Activated naive CD8-positive, alpha-beta T cell treated with anti-CD3 and anti-CD28 coated beads, Interleukin-2, amount 50 U/mL, for 16 hours (primary cell): ENCODE results near the gene C16orf54.
A peak's percentile ranks its signal among the peaks of the same experiment; 100 is the strongest.
"Not testable (repeated sequence)": the region's sequence is repeated elsewhere in the genome, so short reads cannot be mapped to it uniquely, and the experiment has no call there.

Experiments used
- DNase-seq: peaks from one replicate; pipeline ENCODE4 v3.0.0-alpha.2; 2020; ENCODE audit warnings: low read depth, low spot score

C16orf54 gene

DNA sequence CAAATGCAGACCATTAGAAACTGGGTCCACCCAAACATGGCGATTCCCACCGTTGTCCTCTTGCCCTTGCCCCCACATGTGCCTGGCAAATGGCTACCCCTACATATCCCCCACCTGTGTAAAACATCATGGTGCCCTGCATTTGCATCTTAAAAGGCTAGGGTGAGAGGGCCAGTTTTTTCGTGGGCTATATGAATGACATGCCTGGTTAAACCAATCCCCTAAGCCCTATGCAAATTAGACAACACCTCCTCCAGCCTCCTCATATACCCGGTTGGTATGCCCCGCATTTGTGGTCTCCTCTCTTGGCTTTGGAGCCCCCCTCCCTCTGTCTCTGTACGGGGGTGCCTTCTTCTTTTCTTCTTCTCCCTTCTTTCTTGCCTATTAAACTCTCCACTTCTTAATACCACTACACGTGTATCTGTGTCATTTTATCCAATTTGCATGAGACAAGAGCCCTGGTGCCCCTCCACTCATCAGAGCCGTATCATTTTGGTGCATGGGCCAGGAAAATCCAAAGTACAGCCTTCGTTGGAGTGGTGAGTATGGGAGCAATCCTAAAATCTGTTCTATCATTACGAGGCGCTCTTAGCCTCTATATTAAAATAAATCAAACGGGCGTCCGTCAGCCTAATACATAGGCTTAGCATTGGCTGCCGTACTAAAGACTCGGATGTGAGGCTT, 36.7 kb downstream of the C16orf54 start:
- DNase-seq: no peak

GRCh38 chr16:29707160-29707559, 38.6 kb downstream of the C16orf54 start:
- not testable (repeated sequence) for DNase-seq

DNA sequence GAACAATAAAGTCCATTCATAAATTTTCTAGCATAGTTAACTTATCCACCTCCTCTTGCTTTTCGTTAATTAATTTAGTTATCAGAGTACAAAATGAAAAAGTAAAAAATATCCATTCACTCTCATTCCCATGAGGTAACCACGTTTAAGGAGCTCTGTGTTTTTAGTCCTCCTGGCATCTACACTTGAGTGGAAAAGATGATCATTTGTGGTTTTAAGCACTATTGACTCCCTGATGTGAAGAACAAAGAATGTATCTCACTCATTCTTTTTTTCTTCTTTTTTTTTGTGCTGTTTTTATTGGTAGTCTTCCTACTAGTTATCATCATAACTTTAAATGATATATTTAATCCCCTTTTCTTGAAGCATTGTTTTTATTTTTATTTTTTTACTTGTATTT, 40.8 kb downstream of the C16orf54 start:
- DNase-seq: no peak

DNA sequence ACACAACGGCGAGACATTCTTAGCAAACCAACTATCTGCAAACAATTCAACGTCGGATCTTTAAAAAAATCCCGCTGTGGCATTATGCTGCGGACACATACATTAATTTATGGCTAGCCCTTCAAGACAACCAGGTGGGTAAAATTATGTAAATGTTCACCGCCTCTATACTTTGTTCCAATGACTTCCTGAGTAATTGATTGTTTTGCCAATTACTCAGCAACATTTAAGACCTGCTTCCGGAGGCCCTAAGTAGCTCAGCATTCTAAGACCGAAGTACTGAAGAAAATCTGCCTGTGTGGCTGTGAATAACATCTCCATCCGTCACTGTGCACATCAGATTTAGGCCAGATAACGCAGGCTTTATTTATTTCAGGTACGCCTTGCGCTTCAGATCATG, 43.5 kb downstream of the C16orf54 start:
- DNase-seq: no peak

- no peak for DNase-seq
These were observed 44.6 kb downstream of the C16orf54 start for GRCh38 chr16:29701214-29701555.

DNA sequence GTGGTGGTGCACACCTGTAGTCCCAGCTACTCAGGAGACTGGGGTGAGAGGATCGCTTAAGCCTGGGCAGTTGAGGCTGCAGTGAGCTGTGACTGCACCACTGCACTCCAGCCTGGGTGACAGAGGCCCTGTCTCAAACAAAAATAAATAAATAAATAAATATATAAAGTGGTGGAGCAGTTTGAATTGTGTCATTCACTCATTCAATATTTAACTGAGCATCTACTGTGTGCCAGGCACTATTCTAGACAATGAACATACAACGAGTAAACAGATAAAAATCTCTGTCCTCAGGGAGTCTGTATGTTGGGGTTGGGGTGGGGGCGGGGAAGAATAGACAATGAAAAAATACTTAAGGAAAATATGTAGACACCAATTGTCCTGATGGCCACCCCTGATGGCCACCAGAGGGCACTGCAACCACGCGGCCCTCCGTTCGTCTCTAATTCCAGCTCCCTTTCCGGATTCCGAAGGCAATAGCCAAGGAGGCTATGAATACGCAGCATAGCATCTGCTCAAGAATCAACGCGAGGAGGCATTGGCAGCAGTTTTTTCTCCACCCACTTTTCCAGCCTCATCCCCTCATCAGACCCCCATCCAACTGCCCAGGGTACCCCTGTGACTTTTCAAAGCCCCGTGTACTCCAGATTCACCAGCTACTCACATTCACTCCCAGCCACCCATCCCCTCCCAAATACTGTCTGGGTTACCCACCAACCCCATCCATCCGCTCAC, 45.4 kb downstream of the C16orf54 start:
- DNase-seq: peak; percentile 22

GRCh38 chr16:29699324-29700219, 46.2 kb downstream of the C16orf54 start:
- no peak for DNase-seq

GRCh38 chr16:29698484-29699323, 47.1 kb downstream of the C16orf54 start:
- DNase-seq: no peak

DNA sequence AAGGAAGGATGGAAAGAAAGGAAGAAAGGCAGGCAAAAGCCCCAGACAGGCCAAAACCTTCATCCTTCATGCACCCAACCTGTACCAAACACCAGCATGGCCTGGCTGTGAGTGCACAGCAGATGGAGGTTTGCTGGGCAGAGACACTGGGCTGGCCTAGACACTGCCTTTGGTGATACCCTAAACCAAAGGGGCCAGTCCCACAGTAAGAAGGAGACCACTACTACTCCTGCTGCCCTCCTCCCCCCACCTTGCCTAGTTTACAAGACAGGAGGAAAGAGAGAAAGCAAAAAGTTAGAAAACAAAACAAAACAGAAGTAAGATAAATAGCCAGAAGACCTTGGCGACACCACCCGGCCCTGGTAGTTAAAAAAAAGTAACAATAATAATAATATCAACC, 47.7 kb downstream of the C16orf54 start:
- no peak for DNase-seq

DNA sequence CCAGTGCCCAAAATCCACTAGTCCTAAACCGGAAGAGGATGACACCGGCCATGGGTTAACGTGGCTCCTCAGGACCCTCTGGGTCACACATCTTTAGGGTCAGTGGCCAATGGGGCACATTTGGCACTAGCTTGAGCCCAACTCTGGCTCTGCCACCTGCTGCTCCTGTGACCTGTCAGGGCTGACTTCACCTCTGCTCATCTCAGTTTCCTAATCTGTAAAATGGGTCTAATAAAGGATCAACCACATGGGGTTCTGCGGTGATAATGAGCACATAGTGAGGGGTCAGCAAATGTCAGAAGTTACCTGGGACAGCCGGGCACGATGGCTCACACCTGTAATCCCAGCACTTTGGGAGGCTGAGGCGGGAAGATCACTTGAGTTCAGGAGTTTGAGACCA, 48.4 kb downstream of the C16orf54 start:
- DNase-seq: no peak

GRCh38 chr16:29696881-29697331, 48.9 kb downstream of the C16orf54 start:
- no peak for DNase-seq

DNA sequence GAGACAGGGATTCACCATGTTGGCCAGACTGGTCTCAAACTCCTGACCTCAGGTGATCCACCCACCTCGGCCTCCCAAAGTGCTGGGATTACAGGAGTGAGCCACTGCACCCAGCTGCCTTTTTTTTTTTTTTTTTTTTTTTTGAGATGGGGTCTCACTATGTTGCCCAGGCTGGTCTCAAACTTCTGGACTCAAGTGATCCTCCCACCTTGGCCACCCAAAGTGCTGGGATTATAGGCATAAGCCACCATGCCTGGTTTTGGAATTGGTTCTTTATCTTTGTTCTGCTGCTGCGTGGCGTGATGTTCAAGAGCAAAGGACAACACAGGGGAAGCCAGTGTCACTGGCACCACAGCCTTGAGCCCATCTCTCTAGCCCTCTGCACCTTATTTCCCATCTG, 50.1 kb downstream of the C16orf54 start:
- DNase-seq: not testable (repeated sequence)

DNA sequence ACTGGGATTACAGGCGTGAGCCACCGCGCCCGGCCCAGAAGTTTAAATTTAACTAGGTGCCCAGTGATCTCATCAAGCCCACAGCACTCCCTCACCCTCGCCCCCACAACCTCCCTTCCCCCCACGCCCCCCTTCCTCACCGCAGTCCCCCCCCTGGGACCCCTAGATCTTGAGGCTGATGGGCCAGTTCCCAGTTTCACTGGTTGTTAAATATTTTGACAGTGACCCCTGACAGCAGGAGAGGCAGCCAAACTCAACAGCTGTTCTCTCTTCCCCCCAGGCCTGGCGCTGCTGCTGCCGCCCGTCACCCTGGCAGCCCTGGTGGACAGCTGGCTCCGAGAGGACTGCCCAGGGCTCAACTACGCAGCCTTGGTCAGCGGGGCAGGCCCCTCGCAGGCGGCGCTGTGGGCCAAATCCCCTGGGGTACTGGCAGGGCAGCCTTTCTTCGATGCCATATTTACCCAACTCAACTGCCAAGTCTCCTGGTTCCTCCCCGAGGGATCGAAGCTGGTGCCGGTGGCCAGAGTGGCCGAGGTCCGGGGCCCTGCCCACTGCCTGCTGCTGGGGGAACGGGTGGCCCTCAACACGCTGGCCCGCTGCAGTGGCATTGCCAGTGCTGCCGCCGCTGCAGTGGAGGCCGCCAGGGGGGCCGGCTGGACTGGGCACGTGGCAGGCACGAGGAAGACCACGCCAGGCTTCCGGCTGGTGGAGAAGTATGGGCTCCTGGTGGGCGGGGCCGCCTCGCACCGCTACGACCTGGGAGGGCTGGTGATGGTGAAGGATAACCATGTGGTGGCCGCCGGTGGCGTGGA, 51.2 kb downstream of the C16orf54 start:
- no peak for DNase-seq

DNA sequence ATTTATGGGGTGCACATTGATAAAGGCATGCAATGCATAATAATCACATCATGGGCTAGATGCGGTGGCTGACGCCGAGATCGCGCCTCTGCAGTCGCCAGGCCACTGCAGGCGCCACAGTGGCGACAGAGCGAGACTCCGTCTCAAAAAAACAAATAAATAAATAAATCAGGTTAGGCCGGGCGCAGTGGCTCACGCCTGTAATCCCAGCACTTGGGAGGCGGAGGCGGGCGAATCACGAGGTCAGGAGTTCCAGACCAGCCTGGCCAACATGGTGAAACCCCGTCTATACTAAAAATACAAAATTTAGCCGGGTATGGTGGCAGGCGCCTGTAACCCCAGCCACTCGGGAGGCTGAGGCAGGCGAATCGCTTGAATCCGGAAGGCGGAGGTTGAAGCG, 53.2 kb downstream of the C16orf54 start:
- DNase-seq: not testable (repeated sequence)
